ENCODE results near the gene GADD45A.
"Not testable (repeated sequence)": the region's sequence is repeated elsewhere in the genome, so short reads cannot be mapped to it uniquely, and the experiment has no call there.

Gene GADD45A, protein sequence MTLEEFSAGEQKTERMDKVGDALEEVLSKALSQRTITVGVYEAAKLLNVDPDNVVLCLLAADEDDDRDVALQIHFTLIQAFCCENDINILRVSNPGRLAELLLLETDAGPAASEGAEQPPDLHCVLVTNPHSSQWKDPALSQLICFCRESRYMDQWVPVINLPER

DNA sequence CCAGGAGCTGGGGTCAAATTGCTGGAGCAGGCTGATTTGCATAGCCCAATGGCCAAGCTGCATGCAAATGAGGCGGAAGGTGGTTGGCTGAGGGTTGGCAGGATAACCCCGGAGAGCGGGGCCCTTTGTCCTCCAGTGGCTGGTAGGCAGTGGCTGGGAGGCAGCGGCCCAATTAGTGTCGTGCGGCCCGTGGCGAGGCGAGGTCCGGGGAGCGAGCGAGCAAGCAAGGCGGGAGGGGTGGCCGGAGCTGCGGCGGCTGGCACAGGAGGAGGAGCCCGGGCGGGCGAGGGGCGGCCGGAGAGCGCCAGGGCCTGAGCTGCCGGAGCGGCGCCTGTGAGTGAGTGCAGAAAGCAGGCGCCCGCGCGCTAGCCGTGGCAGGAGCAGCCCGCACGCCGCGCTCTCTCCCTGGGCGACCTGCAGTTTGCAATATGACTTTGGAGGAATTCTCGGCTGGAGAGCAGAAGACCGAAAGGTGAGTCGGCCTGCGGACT lies at the start of gene GADD45A:
TSS of gene GADD45A (plus strand) at position 135 of the 491 bp plus-strand sequence. CDS start at position 429, 294 bp downstream.
- no peak for FAIRE-seq

DNA sequence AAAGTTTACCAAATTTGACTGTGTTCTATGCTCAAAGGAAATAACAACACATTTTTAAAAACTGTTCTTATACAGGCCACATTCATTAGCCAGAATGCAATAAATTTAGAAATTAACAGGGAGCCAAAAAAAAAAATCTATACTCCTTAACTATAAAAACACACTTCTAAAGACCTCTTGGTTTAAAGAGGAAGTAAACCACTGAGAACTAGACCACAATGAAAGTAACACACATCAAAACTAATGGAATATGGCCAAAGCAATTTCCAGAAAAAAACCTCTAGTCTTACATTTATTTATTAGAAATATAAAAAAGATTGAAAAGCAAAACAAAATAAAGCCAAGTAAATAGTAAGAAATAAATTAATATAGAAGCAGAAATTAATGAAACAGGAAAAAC lies 48.9 kb upstream of the GADD45A start:
- peak; percentile 65 for FAIRE-seq

DNA sequence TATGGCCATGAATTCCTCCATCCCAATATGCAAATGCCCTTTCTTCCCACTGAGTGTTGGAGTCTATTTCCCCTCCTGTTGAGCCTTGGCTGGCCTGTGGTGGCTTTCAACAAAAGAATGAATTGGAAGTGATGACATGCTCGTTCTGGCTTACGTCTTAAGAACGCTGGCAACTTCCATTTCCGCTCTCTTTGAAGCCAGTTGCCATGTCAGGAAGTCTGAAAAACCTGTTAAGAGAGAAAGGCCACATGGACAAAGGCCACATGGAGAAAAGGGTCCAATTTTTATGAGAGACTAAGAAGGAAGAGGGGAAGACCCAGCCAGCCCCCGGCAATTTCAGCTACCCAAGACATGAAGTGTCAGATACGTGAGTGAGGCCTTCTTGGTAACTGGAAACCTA lies 45.6 kb upstream of the GADD45A start:
- FAIRE-seq, result no peak

DNA sequence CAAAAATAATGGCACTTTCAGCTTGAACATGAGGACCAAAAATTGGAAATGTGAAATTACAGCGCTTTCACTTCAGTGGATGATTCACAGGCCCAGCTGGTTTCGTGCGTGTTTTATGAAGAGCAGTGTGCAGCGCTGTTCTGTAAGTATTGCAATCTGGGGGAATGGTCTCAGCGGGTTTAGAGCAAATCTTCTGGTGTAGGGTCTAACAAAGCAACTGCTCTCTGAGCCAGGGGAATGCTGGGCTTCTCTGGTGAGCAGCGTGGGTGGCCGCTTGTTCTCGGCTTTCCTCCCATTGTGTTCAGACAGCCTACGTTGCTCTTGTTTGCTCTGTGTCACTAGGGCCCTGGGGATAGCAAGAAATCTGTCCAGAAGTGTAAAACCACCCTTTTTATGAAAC lies 42.4 kb upstream of the GADD45A start:
- no peak for FAIRE-seq

DNA sequence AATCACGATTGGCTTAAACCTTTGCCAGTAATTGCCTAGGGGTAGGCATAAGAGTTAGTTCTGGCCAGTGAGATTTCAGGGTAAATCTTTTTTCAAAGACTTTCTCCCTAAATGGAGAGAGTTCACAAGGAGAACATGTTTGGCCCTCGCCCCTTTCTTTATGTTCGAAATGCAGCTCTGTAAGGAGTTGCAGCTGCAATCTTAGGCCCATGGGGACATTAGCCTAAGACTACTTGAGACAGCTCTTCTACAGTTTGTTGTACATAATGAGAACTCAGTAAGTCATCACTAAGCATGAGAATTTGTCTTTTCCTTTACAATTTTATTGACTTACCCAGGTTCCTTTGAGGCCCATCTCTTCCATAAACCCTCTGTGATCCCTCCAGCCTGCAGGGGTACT lies 40.4 kb upstream of the GADD45A start:
- no peak for FAIRE-seq

DNA sequence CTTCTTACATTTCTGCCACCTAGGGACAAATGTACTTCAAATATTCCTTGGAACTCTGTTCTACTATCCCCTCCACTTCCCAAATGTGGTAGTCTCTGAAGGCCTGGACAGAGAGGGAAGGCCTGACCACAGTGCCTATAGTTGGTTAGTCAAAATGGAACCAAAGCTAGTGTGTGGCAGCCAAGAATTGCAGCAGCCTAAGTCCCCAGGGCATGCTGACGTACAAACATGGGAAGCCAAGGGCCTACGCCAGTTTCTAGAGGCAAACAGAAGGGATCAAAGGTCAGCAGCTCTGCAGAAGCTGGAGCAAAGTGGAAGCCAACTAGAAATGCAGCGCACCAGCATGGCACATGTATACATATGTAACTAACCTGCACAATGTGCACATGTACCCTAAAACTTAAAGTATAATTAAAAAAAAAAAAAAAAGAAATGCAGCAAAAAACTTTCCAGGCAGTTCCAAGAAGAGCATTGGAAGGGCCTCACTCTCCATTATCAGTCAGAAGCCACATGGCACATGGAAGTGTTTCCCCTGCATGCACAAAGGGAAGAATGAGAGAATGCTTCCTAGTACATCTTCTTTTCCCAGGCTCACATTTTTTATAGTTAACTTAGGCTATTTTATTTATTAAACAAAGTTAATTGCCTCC lies 39.4 kb upstream of the GADD45A start:
- no peak for FAIRE-seq

DNA sequence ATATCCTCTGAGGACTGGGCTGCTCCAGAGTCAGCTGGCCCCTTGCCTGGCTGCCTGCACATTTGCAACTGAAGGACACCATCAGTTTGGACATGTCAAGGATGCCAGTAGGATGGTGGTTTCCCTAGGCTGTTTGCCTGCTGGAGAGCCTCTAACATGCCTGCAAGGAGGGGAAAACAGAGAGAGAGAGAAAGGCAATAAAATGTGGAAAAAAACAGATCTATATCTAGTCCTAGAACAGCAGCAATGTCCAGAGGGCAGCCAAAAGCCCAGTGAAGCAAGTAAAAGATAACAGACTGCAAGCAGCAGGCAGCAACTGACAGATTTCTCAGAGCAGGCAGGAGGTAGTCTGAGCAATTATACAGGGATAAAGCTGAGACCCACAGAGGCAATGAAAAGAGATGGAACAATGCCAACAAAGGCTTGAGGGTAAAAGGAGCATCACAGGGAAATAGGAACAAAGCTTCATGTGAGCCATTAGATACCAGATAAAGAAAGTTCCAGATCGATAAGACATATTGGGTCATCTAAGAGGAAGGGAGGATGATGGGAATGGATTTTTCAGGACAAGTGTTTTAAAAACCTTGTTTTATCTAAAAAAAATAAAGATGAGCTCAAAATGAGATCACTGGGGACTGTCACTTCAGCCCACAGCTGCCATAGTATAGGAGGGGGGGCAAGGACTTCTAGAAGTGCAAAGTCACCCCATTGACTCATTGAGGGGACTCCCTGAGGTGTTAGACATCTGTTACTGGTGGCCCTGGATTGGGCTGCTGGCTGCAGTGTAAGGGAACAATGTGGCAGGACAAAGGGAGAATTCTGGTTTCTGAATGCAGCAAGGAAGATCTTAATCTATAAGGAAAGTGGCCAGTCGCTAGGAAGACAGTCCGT lies 38.6 kb upstream of the GADD45A start:
- FAIRE-seq, result no peak

DNA sequence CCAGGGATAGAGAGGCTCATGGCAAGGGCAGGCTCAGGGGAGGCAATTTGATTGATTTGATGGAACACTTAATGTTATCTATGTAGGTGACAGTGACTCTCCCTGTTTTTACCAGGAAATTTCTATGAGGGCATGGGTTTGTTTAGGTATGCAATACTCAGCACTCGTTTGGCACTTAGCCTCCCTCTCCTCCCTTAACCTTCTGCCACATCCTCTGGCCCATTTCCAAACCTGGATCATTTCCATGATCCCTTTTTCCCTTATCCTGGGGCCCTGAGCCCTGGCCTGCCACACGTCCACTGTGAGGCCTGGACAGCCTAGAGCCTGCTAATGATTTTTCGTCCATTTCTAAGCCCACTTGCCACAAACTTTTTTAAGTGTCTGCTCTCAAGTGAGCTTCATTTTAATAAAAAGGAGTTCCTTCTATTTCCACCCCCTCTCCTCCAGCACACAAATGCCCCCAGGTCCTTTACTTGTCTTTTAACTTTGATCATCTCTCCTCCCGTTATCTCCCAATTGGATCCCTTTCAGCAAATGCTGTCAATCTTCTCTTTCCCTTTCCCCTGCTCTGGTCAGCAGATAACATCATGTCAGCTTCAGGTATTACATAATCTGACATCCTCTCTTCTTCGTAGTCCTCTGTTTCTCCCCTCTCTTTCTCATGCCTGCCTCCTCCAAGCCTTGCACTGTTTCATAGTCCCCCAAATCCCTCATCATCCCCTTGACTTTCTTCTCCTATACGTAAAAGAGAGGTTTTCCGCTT lies 37.8 kb upstream of the GADD45A start:
- FAIRE-seq, result no peak

DNA sequence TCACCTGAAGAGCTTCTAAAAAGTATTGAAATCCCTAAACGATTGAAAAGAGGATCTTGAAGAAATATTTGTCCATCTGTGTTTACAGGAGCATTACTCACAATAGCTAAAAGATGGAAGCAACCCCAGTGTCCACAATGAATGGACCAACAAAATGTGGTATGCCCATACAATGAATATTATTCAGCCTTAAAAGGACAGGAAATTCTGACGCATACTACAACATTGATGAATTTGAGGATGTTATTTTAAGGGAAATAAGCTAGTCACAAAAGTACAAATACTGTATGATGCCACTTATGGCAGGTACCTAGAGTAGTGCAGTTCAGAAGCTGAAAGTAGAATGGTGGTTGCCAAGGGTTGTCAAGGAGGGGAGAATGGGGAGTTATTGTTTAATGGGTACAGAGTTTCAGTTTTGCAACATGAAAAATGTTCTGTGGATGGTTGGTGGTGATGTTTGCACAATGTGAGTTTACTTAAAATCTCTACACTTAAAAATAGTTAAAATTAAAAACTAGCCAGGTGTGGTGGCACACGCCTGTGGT lies 37.1 kb upstream of the GADD45A start:
- no peak for FAIRE-seq

DNA sequence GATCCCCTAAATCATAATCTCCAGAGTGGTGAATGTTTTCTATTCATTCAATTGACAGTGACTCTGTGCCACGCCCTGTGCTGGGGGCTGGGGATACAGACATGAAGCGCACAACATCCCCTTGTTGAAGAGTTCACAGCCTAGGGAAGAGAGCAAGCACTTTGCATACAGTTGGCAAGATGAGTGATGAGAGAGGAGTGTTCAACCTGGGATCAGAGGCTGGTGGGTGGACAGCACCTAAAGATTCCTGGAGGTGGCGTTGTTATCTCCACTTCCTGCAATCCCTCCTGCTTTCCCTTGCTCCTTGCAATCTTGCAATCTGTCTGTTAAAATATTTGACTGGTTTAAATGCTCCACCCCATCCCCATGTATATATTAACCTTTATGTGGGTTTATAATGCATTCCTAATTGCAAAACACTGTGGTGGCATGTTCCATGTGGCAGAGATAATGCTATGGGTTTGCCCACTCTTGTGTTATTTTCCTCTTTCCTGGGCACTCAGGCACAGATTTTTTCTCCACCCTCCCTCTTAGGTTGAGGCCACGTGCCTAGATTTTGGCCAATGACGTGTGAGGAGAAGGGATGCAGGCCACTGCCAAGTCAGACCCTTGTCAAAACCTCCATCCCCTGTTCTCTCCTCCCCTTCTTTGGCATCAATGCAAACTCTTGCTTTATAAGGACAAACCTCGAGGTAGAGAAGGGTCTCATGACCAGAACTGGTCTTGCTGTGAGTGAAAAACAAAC lies 36.2 kb upstream of the GADD45A start:
- FAIRE-seq, result no peak

DNA sequence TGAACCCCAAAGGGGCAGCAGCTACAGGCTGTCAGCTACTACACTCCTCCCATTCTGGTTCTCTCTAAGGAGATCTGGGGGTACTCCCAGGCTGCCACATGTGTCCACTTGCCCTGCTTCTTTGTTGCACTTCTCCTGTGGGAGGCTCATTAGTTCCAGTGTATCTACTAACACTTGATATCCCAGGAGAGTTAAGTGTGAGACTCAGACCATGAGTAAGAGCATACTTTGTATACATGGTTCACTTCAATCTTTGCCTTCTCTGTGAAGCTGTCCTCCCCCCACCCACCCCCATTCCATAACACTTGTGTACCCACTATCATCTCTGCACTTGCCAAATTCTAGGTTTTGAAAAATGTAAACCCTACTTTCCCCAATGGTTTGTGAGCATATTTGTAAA lies 34.9 kb upstream of the GADD45A start:
- no peak for FAIRE-seq

DNA sequence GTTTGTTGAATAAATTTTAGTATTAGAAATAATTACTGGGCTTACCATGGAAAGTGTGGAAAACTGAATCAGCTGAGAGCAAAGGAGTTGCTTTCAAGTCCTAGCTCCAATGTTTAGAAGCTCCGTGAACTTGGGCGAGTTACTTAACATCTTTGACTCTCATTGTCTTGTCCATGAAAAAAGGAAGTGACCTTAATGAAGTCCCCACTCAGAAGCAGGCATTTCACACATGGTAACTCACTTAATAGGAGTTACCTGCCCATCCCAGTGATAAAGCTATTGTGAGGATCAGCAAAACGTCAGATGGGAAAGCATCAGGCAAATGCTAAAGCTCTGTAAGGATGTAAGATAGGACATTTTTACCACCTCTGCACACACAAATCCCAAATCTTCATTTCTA lies 34.0 kb upstream of the GADD45A start:
- FAIRE-seq, result no peak

DNA sequence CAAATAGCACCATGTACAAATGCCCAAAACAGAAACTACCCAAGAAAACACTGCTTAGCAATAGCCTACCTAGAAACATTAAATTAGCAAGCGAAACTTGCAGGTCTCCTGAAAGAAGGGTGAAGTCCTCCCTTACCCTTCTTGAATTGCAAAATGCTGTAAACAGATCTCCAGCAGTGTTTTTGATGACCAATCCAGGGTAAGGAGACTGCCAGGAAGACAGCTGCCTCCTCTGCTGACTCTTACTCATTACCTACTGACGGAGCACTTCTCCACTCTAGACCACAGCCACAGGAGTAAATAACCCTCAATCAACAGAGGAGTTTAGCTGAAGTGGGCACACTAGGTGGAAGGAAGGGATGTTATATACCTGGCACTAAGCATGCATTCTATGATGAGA lies 32.2 kb upstream of the GADD45A start:
- FAIRE-seq, result no peak

DNA sequence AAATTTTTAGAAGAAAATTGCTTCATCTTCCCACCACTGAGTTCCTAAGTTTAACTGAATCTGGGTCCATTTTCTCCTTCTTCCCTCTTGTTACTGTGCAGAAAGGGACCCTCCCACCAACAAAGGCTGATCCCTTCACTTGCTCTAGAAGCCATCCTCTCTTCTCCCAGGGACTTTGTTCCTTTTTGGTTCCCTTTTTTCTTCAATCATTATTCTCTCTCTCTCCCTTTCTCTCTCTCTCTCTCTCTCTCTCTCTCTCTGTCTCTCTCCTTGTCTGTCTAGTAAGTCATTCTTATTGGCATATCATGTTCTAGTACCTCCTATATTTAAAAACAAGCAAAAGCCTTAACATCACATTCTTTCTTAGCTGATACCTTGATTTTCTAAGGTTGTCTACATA lies 31.7 kb upstream of the GADD45A start:
- FAIRE-seq, result no peak

DNA sequence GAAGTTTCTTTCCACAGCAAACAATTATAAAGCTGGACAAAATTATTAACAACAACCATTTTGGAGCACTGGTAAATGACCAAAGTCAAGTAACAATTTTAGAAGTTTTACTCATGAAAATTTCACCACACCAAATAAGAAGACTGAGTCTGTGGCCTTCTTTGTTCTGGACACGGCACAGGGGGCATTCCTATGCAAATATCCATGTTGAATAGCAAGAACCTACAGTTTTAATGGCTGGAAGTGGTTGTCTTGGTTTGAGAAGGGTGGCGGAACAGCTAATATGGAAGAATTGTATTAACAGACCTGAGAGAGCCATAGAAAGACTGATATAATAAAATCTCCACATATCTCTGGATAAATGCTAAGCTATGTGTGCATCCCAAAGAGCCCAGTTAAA lies 29.4 kb upstream of the GADD45A start:
- no peak for FAIRE-seq

DNA sequence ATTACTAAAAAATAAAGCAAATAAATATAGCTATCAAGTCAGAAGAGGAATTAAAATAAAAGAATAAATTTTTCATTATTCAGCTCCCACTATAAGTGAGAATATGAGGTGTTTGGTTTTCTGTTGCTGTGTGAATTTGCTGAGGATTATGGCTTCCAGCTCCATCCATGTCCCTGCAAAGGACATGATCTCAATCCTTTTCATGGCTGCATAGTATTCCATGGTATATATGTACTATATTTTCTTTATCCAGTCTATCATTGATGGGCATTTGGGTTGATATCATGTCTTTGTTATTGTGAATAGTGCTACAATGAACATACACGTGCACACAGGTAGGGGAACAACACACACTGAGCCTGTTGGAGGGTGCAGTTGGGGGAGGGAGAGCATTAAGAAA lies 27.8 kb upstream of the GADD45A start:
- FAIRE-seq, result not testable (repeated sequence)

DNA sequence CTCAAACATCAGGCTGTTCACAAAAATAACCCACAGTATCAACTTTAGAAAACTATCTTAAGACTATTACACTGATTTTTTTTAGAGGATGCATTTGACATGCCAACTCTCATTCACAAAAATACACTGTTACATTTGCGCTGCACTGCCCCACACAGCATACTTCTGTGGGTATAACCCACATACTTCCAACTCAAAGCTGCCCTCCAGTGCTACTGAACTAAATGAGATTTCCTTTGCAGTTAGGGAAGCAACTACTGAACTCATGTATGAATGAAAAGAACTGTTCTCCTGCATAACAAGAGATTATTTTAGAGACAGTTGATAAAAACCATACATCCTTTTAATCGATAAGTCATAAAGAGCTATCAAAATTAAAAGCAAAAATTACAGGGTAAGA lies 25.8 kb upstream of the GADD45A start:
- no peak for FAIRE-seq

DNA sequence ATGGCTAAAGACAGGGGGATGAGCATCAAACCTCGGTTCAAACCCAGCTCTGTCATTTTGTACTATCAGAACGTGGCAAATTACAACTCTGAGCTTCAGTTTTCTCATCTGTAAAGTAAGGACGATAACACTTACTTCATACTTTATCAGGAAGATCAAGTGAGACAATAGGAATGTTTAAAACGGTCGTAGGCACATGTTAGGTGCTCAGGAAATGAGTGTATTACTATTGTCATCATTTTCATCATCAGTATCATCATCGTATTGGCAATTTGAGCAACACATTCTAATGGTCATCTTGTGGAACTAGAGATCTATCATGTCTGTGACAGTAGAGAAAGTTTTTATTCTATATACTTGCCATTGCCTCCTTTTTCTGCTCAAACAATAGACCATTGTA lies 22.1 kb upstream of the GADD45A start:
- FAIRE-seq, result no peak

DNA sequence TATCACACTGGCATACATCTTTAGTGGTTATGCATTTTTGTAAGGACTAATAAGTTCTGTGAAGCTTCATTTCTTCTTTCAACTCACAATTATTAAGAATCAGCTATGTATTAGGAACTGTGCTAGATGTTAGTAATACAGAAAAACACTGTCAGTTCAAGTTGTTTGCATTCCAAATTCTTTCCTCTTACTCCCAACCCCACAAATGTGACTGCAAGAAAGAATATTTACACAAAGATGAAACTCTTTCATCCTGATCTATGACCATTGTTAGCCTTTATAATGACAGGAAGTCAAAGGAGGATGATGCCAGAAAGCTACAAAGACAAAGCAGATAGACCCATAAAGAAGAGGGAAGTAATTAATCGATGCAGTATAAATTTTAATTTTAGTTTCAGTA lies 21.0 kb upstream of the GADD45A start:
- no peak for FAIRE-seq

DNA sequence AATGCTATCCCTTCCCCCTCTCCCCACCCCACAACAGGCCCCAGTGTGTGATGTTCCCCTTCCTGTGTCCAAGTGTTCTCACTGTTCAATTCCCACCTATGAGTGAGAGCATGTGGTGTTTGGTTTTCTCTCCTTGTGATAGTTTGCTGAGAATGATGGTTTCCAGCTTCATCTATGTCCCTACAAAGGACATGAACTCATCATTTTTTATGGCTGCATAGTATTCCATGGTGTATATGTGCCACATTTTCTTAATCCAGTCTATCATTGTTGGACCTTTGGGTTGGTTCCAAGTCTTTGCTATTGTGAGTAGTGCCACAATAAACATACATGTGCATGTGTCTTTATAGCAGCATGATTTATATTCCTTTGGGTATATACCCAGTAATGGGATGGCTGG lies 19.7 kb upstream of the GADD45A start:
- not testable (repeated sequence) for FAIRE-seq

DNA sequence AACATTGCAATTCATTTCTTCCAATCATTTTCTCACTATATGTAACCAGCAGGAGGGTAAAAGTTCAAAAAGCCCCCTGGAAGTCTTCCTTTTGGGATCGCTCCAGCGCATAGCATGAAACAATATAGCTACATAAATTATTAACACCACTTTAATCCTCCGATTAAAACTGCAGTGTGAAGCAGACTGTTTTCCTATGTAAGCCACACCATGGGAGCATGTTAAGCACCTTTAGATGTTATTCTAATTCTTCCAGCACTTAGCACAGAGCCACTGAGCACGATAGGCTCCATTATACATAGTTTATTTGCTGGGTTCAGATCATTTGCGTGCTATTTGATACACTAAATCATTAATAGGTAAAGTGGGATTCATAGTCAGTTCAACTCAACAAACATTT lies 18.4 kb upstream of the GADD45A start:
- no peak for FAIRE-seq

DNA sequence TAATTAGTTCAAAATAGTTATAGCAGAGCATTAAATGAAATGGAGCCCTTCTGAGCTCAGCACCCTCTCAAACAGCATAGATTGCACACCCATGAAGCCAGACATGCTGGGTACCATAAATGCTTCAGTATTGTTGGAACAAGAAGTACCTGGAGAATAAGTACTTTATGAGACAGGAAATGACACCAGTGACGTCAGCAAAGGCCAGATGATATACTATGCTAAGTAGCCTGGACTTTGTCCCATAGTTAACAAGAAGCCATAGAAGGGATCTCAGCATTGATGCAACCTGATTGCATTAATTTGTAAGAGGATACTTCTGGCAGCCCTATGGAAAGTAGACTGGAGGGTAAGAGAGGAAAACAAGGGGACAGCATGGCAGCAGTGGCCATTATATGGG lies 16.3 kb upstream of the GADD45A start:
- FAIRE-seq, result no peak
